Spleen (tissue), 11 donors: ENCODE results near the gene HOXB6. TPM values are rescaled to one million over a fixed set of nuclear protein-coding genes. Genes with fewer than 3 reads are reported as not detected.

ENCODE experiments used
- DNase-seq: peaks from one replicate; pipeline ENCODE4 v3.0.0-alpha.2; 2020
- H3K27ac ChIP-seq, 8 donors: fragments of 200-600 bp; sonication (generic) in 7 of 8; 1 replicate in 4 of 8; 2 replicates in 4 of 8; pipeline versions ENCODE4 v1.5.0 to v1.8.0; 2016 to 2021; ENCODE audit warnings: inconsistent platforms in 4 of 8, mild to moderate bottlenecking in 4 of 8, moderate library complexity in 1 of 8
- H3K27me3 ChIP-seq, 7 donors: fragments of 200-600 bp; sonication (generic) in 6 of 7; replicated peaks in 1 of 7; 1 replicate in 4 of 7; 2 replicates in 3 of 7; pipeline versions ENCODE4 v1.5.0 to v1.8.0; 2016 to 2021; ENCODE audit warnings: inconsistent platforms in 3 of 7, mild to moderate bottlenecking in 1 of 7
- H3K36me3 ChIP-seq, 6 donors: fragments of 200-600 bp; sonication (generic) in 5 of 6; 1 replicate in 4 of 6; 2 replicates in 2 of 6; pipeline versions ENCODE4 v1.5.0 to v1.8.0; 2016 to 2021; ENCODE audit warnings: inconsistent platforms in 2 of 6
- H3K4me1 ChIP-seq, 6 donors: fragments of 200-600 bp; sonication (generic) in 5 of 6; 1 replicate in 3 of 6; 2 replicates in 3 of 6; pipeline versions ENCODE4 v1.5.0 to v1.8.0; 2016 to 2021; ENCODE audit warnings: inconsistent platforms in 3 of 6
- H3K4me3 ChIP-seq, 8 donors: fragments of 200-600 bp; sonication (generic) in 7 of 8; 1 replicate in 4 of 8; 2 replicates in 4 of 8; pipeline versions ENCODE4 v1.5.0 to v1.8.0; 2016 to 2021; ENCODE audit warnings: inconsistent platforms in 4 of 8, mild to moderate bottlenecking in 4 of 8, moderate library complexity in 2 of 8
- H3K9me3 ChIP-seq, 8 donors: fragments of 200-600 bp; sonication (generic) in 7 of 8; 1 replicate in 4 of 8; 2 replicates in 4 of 8; pipeline versions ENCODE4 v1.5.0 to v1.8.0; 2016 to 2021; ENCODE audit warnings: inconsistent platforms in 4 of 8
- CTCF ChIP-seq, 11 experiments: fragments of 200-600 bp in 7 of 11; fragments of 450-650 bp in 4 of 11; sonication (generic) in 4 of 11; IDR thresholded peaks in 8 of 11; conservative IDR thresholded peaks in 3 of 11; 1 replicate in 7 of 11; 2 replicates in 4 of 11; pipeline versions ENCODE4 v1.4.0 to v1.8.0; 2016 to 2021; ENCODE audit warnings: antibody characterized with exemption in 11 of 11, inconsistent platforms in 4 of 11, mild to moderate bottlenecking in 1 of 11
- POLR2A ChIP-seq, 3 donors: fragments of 450-650 bp; IDR thresholded peaks; one replicate each; pipeline ENCODE4 v1.5.1; 2017; ENCODE audit warnings: antibody characterized with exemption in 3 of 3, mild to moderate bottlenecking in 1 of 3
- POLR2AphosphoS5 ChIP-seq, 3 donors: sonication (generic); formaldehyde crosslinking; IDR thresholded peaks; one replicate each; pipeline ENCODE4 v1.5.1; 2017; ENCODE audit warnings: antibody characterized with exemption in 3 of 3
- WGBS, 5 donors: extraction: QIAGEN DNeasy Blood & Tissue Kit in 3 of 5; methylation state at CpG; one replicate each; pipeline versions ENCODE4 v1.1.5 to v1.1.7; 2013 to 2018; 5-methylcytosine and 5-hydroxymethylcytosine counted together
- intact Hi-C: fragments of 100-400 bp; cut with DNase I; formaldehyde crosslinking; loops from one replicate; pipeline ENCODE4 v1.15.0; 2023; ENCODE audit warnings: low total_unique reads
- polyA plus RNA-seq, 3 donors: library from polyadenylated mRNA; stranded (reverse); fragments of 200-250 nt; gene quantifications; one replicate each; pipeline ENCODE4 v1.2.1, GENCODE V29; 2013
- total RNA-seq, 7 donors: library from RNA; depleted of rRNA in 3 of 7; stranded (reverse); fragments of >200 nt in 3 of 7; fragmentation: NEBNext Ultra II Directional in 4 of 7; extraction: Animal tissue kit (Norgen Biotek cat#: 25700) in 4 of 7; gene quantifications; one replicate each; pipeline versions ENCODE4 v1.1.0 to v1.2.1, GENCODE V29; 2016 to 2021
- donor health status: healthy with polysubstance abuse.
- donor health status: DM: no; HTN: no; CAD: no; lungs with moderate emphysema.
- donor health status: DM: no; HTN: no; CAD: no.
- donor health status: Bipolar disorder and iron deficiency.
- donor health status: healthy.
- donor health status: DM: no; HTN: no; CAD: no.
- donor health status: DM: yes; HTN: yes; CAD: no.

HOXB6 gene
- total and polyA plus RNA-seq, 10 donors = 1.2 to 4.5 (median 2.9) TPM

DNA sequence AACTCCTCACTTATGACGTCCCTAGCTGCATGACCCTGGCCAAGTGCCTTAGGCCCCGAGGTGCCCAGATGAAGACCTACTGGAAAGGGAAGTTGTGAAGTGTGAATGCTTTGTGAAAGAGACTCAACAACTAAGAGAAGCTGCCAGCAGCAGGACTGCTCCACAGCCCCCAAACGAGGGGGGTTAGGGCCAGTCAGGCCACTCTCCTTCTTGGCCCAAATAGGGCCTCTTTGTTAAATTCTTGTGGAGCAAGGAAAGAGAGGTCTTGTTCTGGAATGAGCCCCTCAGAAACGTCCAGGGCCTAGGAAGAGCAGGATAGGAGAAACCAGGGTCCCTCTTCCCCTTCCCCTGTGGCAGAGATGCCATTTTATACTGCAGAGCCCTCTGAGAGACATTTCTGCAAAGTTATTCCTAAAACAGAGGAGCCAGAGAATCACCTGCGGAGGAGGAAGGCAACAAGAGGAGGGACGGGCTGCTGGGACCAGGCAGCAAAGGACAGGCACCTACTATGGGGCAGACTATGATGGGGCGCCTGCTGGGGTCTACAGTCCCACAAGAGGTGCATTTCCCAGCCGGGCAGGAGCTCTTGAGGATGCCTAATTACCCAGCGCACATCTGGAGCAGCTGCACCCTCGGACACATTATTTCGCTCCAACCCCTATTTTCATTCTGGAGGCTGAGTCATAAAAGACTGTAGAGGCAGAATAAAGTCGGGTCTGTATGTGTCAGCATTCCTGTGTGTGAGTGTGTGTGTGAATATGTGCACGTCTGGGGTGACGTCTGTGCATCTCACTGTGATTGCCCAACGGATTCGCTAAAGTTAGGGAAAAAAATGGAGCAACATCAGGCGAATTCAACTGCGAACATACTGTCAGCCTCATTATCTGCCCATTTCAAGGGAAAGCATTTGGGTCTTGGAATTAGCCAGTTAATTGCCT, 32.8 kb upstream of the HOXB6 start:
- 56 to 69% (median 67%) methylated on average over 18 of the region's 18 CpGs for WGBS, 5 donors
- Histone ChIP-seq H3K27ac (no peak overlapping the region), H3K9me3 (no peaks in the 10 kb centered on the region), H3K27me3 (peaks cover 26 to 100% (median 97%) of the 10 kb centered on the region in 7 donors), H3K4me3 (no peak overlapping the region), H3K36me3 (no peaks in the 10 kb centered on the region), H3K4me1 (peaks cover 4 to 37% (median 14%) of the 10 kb centered on the region in 6 donors)
- intact Hi-C loops = no loop called here
- TF ChIP-seq POLR2A (IDR thresholded peaks at IDR 0.05) (no peak), CTCF (IDR thresholded peaks at IDR 0.05 in 8 of 11, conservative IDR thresholded peaks at IDR 0.05 in 3 of 11) (no peak)
- DNase-seq = no peak

- H3K36me3 ChIP-seq = no peaks in the 10 kb centered on the region
- 4 to 11% (median 7%) methylated on average over 28 to 39 of the region's 39 CpGs for WGBS, 5 donors
Measured at GRCh38 chr17:48636177-48637018, 31.6 kb upstream of the HOXB6 start.

DNA sequence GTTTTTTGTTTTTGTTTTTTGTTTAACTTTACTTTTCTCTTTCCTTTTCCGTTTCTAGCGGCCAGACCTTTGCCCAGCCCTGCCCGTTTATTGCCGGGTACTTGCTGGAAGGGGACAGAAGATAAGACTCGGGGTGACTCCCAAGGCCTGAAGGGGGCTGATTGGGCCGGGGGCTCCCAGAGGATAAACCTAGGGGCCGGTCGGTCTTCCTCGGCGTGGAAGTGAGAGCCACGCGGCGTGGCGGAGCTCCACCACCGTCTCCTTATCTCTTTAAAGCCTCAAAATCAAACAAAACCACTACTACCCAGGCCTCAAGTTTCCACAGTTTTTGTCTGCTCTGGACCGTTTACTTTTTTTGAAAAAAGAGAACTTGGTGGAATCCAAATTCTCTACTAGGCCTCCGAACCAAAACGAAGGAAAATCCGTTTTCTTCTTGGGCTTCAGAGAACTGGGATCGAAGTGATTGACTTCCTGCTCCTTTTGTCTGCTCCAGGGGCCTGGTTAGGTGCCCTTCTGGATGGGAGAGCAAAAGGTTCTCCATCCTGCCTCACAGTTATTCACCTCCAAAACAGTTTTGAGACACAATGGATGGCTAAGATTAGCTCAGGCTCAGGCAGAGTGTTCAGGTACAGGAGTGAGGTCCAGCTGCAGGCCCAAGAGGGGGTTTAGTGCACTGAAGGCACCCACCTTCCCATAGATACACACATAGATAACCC, 29.9 kb upstream of the HOXB6 start:
- intact Hi-C loops = no loop called here
- no peak for DNase-seq

More at GRCh38 chr17:48636177-48637018, 31.6 kb upstream of the HOXB6 start:
- Histone ChIP-seq H3K27me3 (peaks cover 20 to 100% (median 97%) of the 10 kb centered on the region in 7 donors), H3K4me1 (peaks cover 3 to 25% (median 7%) of the 10 kb centered on the region in 6 donors), H3K4me3 (peak overlapping the region in 1 of 8 donors; percentile 13), H3K27ac (no peak overlapping the region), H3K9me3 (no peaks in the 10 kb centered on the region)
- peak; percentile 84 for DNase-seq
- TF ChIP-seq POLR2A (IDR thresholded peaks at IDR 0.05) (no peak), POLR2AphosphoS5 (IDR thresholded peaks at IDR 0.05) (peak in 1 of 3 donors; percentile 24), CTCF (IDR thresholded peaks at IDR 0.05 in 8 of 11, conservative IDR thresholded peaks at IDR 0.05 in 3 of 11) (peak in 5 of 11 experiments; percentile 50 to 65 (median 53))
- intact Hi-C loops = no loop called here

More for the DNA sequence above, 29.9 kb upstream of the HOXB6 start:
- WGBS, 5 donors = 46 to 59% (median 55%) methylated on average over 19 to 20 of the region's 20 CpGs
- Histone ChIP-seq H3K4me3 (no peak overlapping the region), H3K4me1 (peaks cover 3 to 23% (median 7%) of the 10 kb centered on the region in 6 donors), H3K36me3 (no peaks in the 10 kb centered on the region), H3K27ac (no peak overlapping the region), H3K9me3 (no peaks in the 10 kb centered on the region), H3K27me3 (peaks cover 20 to 100% (median 99%) of the 10 kb centered on the region in 7 donors)
- TF ChIP-seq POLR2A (IDR thresholded peaks at IDR 0.05) (no peak), CTCF (IDR thresholded peaks at IDR 0.05 in 8 of 11, conservative IDR thresholded peaks at IDR 0.05 in 3 of 11) (no peak), POLR2AphosphoS5 (IDR thresholded peaks at IDR 0.05) (no peak)
